Heart left ventricle (tissue), 16 donors: ENCODE data around the gene PPCDC. TPM values are rescaled to one million over a fixed set of nuclear protein-coding genes. Genes with fewer than 3 reads are reported as not detected.

Source experiments
- ATAC-seq, 4 donors: fragments of 200-7000 bp; cut with Tn5 transposase; one replicate each; pipeline ENCODE4 v1.9.1; 2020 to 2022; ENCODE audit warnings: moderate library complexity in 4 of 4, mild to moderate bottlenecking in 3 of 4, moderate number of reproducible peaks in 1 of 4
- DNase-seq, 5 donors: peaks; one replicate each; pipeline ENCODE4 v3.0.0-alpha.2; 2020
- H3K27ac ChIP-seq, 12 donors: fragments of 200-600 bp; sonication (generic) in 4 of 12; one replicate each; pipeline versions ENCODE4 v1.5.0 to v1.8.0; 2016 to 2022; ENCODE audit warnings: mild to moderate bottlenecking in 2 of 12
- H3K27me3 ChIP-seq, 9 donors: fragments of 200-600 bp; sonication (generic) in 2 of 9; one replicate each; pipeline versions ENCODE4 v1.5.1 to v1.8.0; 2016 to 2022; ENCODE audit warnings: mild to moderate bottlenecking in 3 of 9
- H3K36me3 ChIP-seq, 9 donors: fragments of 200-600 bp; sonication (generic) in 2 of 9; one replicate each; pipeline versions ENCODE4 v1.5.0 to v1.8.0; 2018 to 2022; ENCODE audit warnings: mild to moderate bottlenecking in 2 of 9
- H3K4me1 ChIP-seq, 12 donors: fragments of 200-600 bp; sonication (generic) in 4 of 12; one replicate each; pipeline versions ENCODE4 v1.5.0 to v1.8.0; 2016 to 2022; ENCODE audit warnings: mild to moderate bottlenecking in 3 of 12
- H3K4me3 ChIP-seq, 12 donors: fragments of 200-600 bp; sonication (generic) in 4 of 12; one replicate each; pipeline versions ENCODE4 v1.5.0 to v1.8.0; 2017 to 2022; ENCODE audit warnings: mild to moderate bottlenecking in 9 of 12, moderate library complexity in 4 of 12
- H3K9me3 ChIP-seq, 12 donors: fragments of 200-600 bp; sonication (generic) in 4 of 12; one replicate each; pipeline versions ENCODE4 v1.5.0 to v1.8.0; 2016 to 2022; ENCODE audit warnings: mild to moderate bottlenecking in 1 of 12
- CTCF ChIP-seq, 12 donors: fragments of 200-600 bp; sonication (generic) in 4 of 12; IDR thresholded peaks; one replicate each; pipeline versions ENCODE4 v1.5.0 to v1.8.0; 2018 to 2022; ENCODE audit warnings: antibody characterized with exemption in 12 of 12, mild to moderate bottlenecking in 5 of 12
- POLR2A ChIP-seq, 2 donors: fragments of 450-650 bp; IDR thresholded peaks; one replicate each; pipeline ENCODE4 v1.6.1; 2017; ENCODE audit warnings: antibody characterized with exemption in 2 of 2, mild to moderate bottlenecking in 2 of 2, moderate library complexity in 2 of 2
- WGBS, 4 donors: extraction: QIAGEN DNeasy Blood & Tissue Kit in 2 of 4; methylation state at CpG; one replicate each; pipeline versions ENCODE4 v1.1.5 to v1.1.7; 2013 to 2018; 5-methylcytosine and 5-hydroxymethylcytosine counted together
- intact Hi-C, 10 donors: fragments of 100-400 bp; cut with DNase I; formaldehyde crosslinking; loops; one replicate each; pipeline versions ENCODE4 v1.11.1 to v1.14.2; 2022
- polyA plus RNA-seq, 2 donors: library from polyadenylated mRNA; stranded (reverse); fragments of 200-250 nt; gene quantifications; one replicate each; pipeline ENCODE4 v1.2.3, GENCODE V29; 2013
- total RNA-seq, 9 donors: library from RNA; depleted of rRNA in 2 of 9; stranded (reverse); fragments of >200 nt in 2 of 9; fragmentation: NEBNext Ultra II Directional in 3 of 9; extraction: Animal tissue kit (Norgen Biotek cat#: 25700) in 3 of 9; gene quantifications; one replicate each; pipeline versions ENCODE4 v1.1.0 to v1.2.4, GENCODE V29; 2016 to 2023
- donor health status: ischemic (EF 13 %, LVEDD 7.1; RV severe dilation, severe dysfunction).
- donor health status: healthy with polysubstance abuse.
- donor health status: DM: no; HTN: yes; CAD: no.
- donor health status: DM: no; HTN: no; CAD: no.
- donor health status: ischemic (EF 25% LVEDD 6.9; RV normal size, moderate dysfunction).
- donor health status: ischemic (EF 25% LVEDD 5.7; RV mildly dilated, moderate dysfunction).
- donor health status: healthy.
- donor health status: DM: yes; HTN: yes; CAD: no.
- donor health status: ischemic (EF 35%, LVEDD 5.7; RV mildly dilated, moderate dysfunction).
- donor health status: nonischemic (EF 11% LVEDD 7.7; RV severe dilation, severe dysfunction).
- donor health status: DM: yes; HTN: yes; CAD: no.
- donor health status: PGD.
- donor health status: ischemic (EF 29% LVEDD 5.4; RV normal size, mild dysfunction).
- donor health status: nonischemic (EF 23%, LVEDD 6.1; RV moderate dilation, normal function).

PPCDC gene
- total and polyA plus RNA-seq, 11 donors = 3.6 to 13.0 (median 5.7) TPM

- Histone ChIP-seq H3K36me3 (no peaks in the 10 kb centered on the region), H3K4me3 (peak overlapping the region in 2 of 12 donors; percentile 13 to 32), H3K27me3 (no peaks in the 10 kb centered on the region), H3K27ac (peak overlapping the region; percentile 85 to 96 (median 90)), H3K9me3 (no peaks in the 10 kb centered on the region), H3K4me1 (peaks cover 44 to 86% (median 58%) of the 10 kb centered on the region in 12 donors)
- intact Hi-C loops = loop anchor here in 9 of 10 donors (1.0 to 5.0 kb wide), 8 partner anchors 49 to 409 kb away; partner anchors contain the start of genes C15orf39 (in 2 of the 9) and SIN3A (in 1 of the 9)
- TF ChIP-seq CTCF (IDR thresholded peaks at IDR 0.05) (peak; percentile 46 to 76 (median 64)), POLR2A (IDR thresholded peaks at IDR 0.05) (no peak)
- WGBS, 4 donors = 22 to 32% (median 28%) methylated on average over 11 to 12 of the region's 12 CpGs
- DNase-seq (peak; percentile 84 to 92 (median 91)), ATAC-seq (peak; percentile 60 to 68 (median 62))
Observed at GRCh38 chr15:75042730-75043508, 19.5 kb downstream of the PPCDC start.

GRCh38 chr15:75043509-75044257, 20.3 kb downstream of the PPCDC start:
- peak; percentile 89 to 92 (median 90) for ATAC-seq
- WGBS, 4 donors = 2 to 12% (median 6%) methylated on average over 14 to 20 of the region's 20 CpGs
- intact Hi-C loops = loop anchor here in 9 of 10 donors (1.0 to 5.0 kb wide), 8 partner anchors 49 to 409 kb away; partner anchors contain the start of genes C15orf39 (in 2 of the 9) and SIN3A (in 1 of the 9)

GRCh38 chr15:75044258-75044878, 21.0 kb downstream of the PPCDC start:
- intact Hi-C loops = loop anchor here in 3 of 10 donors (5.0 kb wide), 3 partner anchors 48 to 408 kb away; partner anchors contain the start of genes C15orf39 (in 1 of the 3) and SIN3A (in 1 of the 3)
- no peak for TF ChIP-seq CTCF (IDR thresholded peaks at IDR 0.05)
- TF ChIP-seq POLR2A (IDR thresholded peaks at IDR 0.05) = no peak
- H3K27ac ChIP-seq = peak overlapping the region; percentile 85 to 96 (median 90)
- DNase-seq = no peak
- H3K36me3 ChIP-seq = no peaks in the 10 kb centered on the region
- WGBS, 4 donors = 71 to 86% (median 78%) methylated on average over 9 to 14 of the region's 14 CpGs
- no peaks in the 10 kb centered on the region for H3K27me3 ChIP-seq
- no peak for ATAC-seq
- H3K9me3 ChIP-seq = no peaks in the 10 kb centered on the region
- peak overlapping the region in 8 of 12 donors; percentile 0 to 35 (median 20) for H3K4me3 ChIP-seq
- peaks cover 58 to 87% (median 73%) of the 10 kb centered on the region in 12 donors for H3K4me1 ChIP-seq

More at GRCh38 chr15:75043509-75044257, 20.3 kb downstream of the PPCDC start:
- H3K27me3 ChIP-seq = no peaks in the 10 kb centered on the region
- H3K9me3 ChIP-seq = no peaks in the 10 kb centered on the region
- TF ChIP-seq CTCF (IDR thresholded peaks at IDR 0.05) = peak; percentile 35 to 81 (median 62)
- peak in 1 of 2 donors; percentile 29 for TF ChIP-seq POLR2A (IDR thresholded peaks at IDR 0.05)
- H3K27ac ChIP-seq = peak overlapping the region; percentile 85 to 96 (median 90)
- peak; percentile 97 to 99 (median 99) for DNase-seq
- H3K4me1 ChIP-seq = peaks cover 51 to 87% (median 66%) of the 10 kb centered on the region in 12 donors
- peak overlapping the region in 8 of 12 donors; percentile 0 to 35 (median 20) for H3K4me3 ChIP-seq
- H3K36me3 ChIP-seq = no peaks in the 10 kb centered on the region
